SU-DHL-6 (cell line): ENCODE data around the gene ADAT3.
A peak's percentile ranks its signal among the peaks of the same experiment; 100 is the strongest.

Experiments used
- H2AFZ ChIP-seq: fragments of 200-600 bp; sonication (generic); 2 replicates; pipeline ENCODE4 v1.6.1; 2014; ENCODE audit warnings: low read depth, mild to moderate bottlenecking, moderate library complexity, mixed read lengths, antibody characterized with exemption, low read length; ENCODE audit not compliant: severe bottlenecking
- H3F3A ChIP-seq: fragments of 200-600 bp; shearing (Covaris generic); 2 replicates; pipeline ENCODE4 v1.6.0; 2016; ENCODE audit warnings: antibody characterized with exemption, mild to moderate bottlenecking; ENCODE audit not compliant: insufficient read depth
- H3K27ac ChIP-seq: fragments of 200-600 bp; sonication (generic); 2 replicates; pipeline ENCODE4 v1.5.1; 2016; ENCODE audit warnings: low read depth, mild to moderate bottlenecking, low read length, moderate library complexity, mixed read lengths
- H3K27me3 ChIP-seq: fragments of 200-600 bp; sonication (generic), shearing (Covaris generic); 2 replicates; pipeline ENCODE4 v1.6.0; 2014; ENCODE audit warnings: mild to moderate bottlenecking, low read length
- H3K36me3 ChIP-seq: fragments of 200-600 bp; sonication (generic); 2 replicates; pipeline ENCODE4 v1.6.1; 2014; ENCODE audit warnings: mild to moderate bottlenecking, low read length, mixed read lengths
- H3K4me2 ChIP-seq: fragments of 300-600, 200-600 bp; shearing (Covaris generic), sonication (generic); 2 replicates; pipeline ENCODE4 v1.6.0; 2014; ENCODE audit warnings: low read length, low read depth, mild to moderate bottlenecking; ENCODE audit not compliant: poor library complexity, severe bottlenecking
- H3K4me3 ChIP-seq: fragments of 200-600 bp; sonication (generic); 2 replicates; pipeline ENCODE4 v1.5.1; 2014; ENCODE audit warnings: antibody characterized with exemption, low read length, mild to moderate bottlenecking, mixed read lengths; ENCODE audit not compliant: insufficient read depth, poor library complexity, severe bottlenecking
- H3K79me2 ChIP-seq: fragments of 200-600 bp; sonication (generic); 2 replicates; pipeline ENCODE4 v1.6.1; 2014; ENCODE audit warnings: mild to moderate bottlenecking, low read length, moderate library complexity; ENCODE audit not compliant: insufficient read depth
- H3K9ac ChIP-seq: fragments of 200-600 bp; sonication (generic); 2 replicates; pipeline ENCODE4 v1.7.0; 2014; ENCODE audit warnings: mild to moderate bottlenecking, low read length
- H3K9me2 ChIP-seq: fragments of 200-600 bp; sonication (generic); replicated peaks from 2 replicates; pipeline ENCODE4 v1.6.1; 2014; ENCODE audit warnings: low read length; ENCODE audit not compliant: insufficient read depth
- H3K9me3 ChIP-seq: fragments of 200-600 bp; sonication (generic); 2 replicates; pipeline ENCODE4 v1.6.1; 2014; ENCODE audit warnings: low read length, mixed read lengths; ENCODE audit not compliant: insufficient read depth
- H4K20me1 ChIP-seq: fragments of 200-600 bp; sonication (generic); 2 replicates; pipeline ENCODE4 v1.6.1; 2014; ENCODE audit warnings: low read depth, mild to moderate bottlenecking, antibody characterized with exemption, low read length, moderate library complexity, mixed read lengths
- EZH2phosphoT487 ChIP-seq: fragments of 200-600 bp; sonication (generic), shearing (Covaris generic); conservative IDR thresholded peaks from 2 replicates; pipeline ENCODE4 v1.6.1; 2018; ENCODE audit warnings: mild to moderate bottlenecking, antibody characterized with exemption, low read length, moderate library complexity, mixed read lengths
- TF ChIP-seq, protein P1 (sequence below): fragments of 200-600 bp; sonication (generic); IDR thresholded peaks from one replicate; pipeline ENCODE4 v1.5.1; 2017; ENCODE audit warnings: antibody characterized with exemption, mild to moderate bottlenecking, low read length, moderate library complexity; ENCODE audit not compliant: insufficient read depth, poor library complexity, severe bottlenecking

ADAT3 gene

GRCh38 chr19:1905110-1905862, at the start of gene ADAT3, which contains the start of gene SCAMP4:
TSS of gene ADAT3 (plus strand) at chr19:1905399. CDS start at chr19:1912048, 6,649 bp downstream.
TSS of gene SCAMP4 (plus strand) at chr19:1905399. CDS start at chr19:1915020, 9,621 bp downstream.
- TF ChIP-seq, protein P1, sequence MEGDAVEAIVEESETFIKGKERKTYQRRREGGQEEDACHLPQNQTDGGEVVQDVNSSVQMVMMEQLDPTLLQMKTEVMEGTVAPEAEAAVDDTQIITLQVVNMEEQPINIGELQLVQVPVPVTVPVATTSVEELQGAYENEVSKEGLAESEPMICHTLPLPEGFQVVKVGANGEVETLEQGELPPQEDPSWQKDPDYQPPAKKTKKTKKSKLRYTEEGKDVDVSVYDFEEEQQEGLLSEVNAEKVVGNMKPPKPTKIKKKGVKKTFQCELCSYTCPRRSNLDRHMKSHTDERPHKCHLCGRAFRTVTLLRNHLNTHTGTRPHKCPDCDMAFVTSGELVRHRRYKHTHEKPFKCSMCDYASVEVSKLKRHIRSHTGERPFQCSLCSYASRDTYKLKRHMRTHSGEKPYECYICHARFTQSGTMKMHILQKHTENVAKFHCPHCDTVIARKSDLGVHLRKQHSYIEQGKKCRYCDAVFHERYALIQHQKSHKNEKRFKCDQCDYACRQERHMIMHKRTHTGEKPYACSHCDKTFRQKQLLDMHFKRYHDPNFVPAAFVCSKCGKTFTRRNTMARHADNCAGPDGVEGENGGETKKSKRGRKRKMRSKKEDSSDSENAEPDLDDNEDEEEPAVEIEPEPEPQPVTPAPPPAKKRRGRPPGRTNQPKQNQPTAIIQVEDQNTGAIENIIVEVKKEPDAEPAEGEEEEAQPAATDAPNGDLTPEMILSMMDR, result no peak
- TF ChIP-seq EZH2phosphoT487, result no peak
- H3K27ac ChIP-seq, result peak within 1 kb of the TSS; percentile 56
- peaks cover 38% of the 10 kb centered on the region for H3K79me2 ChIP-seq
- no peaks in the 10 kb centered on the region for H4K20me1 ChIP-seq
- no peaks in the 10 kb centered on the region for H3K27me3 ChIP-seq
- H2AFZ ChIP-seq, result peak within 1 kb of the TSS; percentile 52
- H3F3A ChIP-seq, result peaks cover 9% of the 10 kb centered on the region
- H3K9me3 ChIP-seq, result no peaks in the 10 kb centered on the region
- H3K4me3 ChIP-seq, result peak within 1 kb of the TSS; percentile 69
- H3K4me2 ChIP-seq, result peak within 1 kb of the TSS; percentile 92
- H3K9me2 ChIP-seq, result no peaks in the 10 kb centered on the region
- H3K36me3 ChIP-seq, result no peaks in the 10 kb centered on the region
- peak within 1 kb of the TSS; percentile 66 for H3K9ac ChIP-seq

DNA sequence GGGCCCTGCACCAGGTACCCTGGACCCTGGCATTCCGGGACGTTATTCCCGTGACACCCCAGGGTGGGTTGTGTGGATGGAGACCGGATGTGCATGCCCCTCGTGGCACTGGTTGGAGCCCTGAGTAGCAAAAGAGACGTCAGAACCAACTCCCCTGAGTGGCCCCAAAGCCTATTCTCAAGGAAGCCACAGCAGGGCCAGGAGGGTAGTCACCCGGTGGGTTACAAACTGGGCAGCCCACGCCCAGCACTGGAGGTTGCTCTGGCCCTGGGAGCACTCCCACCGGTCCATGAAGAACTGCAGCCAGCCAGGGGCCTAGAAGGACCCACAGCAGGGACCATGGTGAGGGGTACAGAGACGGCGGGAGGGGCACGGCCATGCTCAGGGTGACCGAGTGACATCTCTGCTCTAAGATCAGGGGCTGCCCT, 49.4 kb upstream of the ADAT3 start:
- peak overlapping the region; percentile 61 for H3K27ac ChIP-seq

DNA sequence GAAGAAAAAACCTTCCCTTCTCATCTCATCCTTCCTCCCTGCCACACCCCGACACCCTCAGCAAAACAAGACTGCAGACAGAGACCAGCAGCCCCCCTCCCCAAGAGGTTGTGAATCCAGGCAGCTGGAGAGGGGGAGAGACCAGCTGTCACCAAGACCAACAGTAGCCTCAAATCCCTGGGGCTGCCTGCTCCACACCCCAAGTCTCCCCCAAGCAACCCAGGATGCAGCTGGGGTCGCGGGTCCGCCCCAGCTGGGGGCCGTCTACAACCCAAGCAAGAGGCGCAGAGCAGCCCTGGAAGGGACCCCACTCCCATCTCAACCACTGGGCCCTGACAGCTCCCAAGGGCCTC, 48.9 kb upstream of the ADAT3 start:
- H3K27me3 ChIP-seq, result no peaks in the 10 kb centered on the region
- peak overlapping the region; percentile 55 for H3K4me2 ChIP-seq
- no peak overlapping the region for H2AFZ ChIP-seq
- no peaks in the 10 kb centered on the region for H3K9me3 ChIP-seq
- H3F3A ChIP-seq, result peaks cover 10% of the 10 kb centered on the region; the same call in 1 of the 2 replicates
- peak overlapping the region; percentile 49 for H3K9ac ChIP-seq
- H3K9me2 ChIP-seq, result no peaks in the 10 kb centered on the region
- peak overlapping the region; percentile 39 for H3K4me3 ChIP-seq
- no peaks in the 10 kb centered on the region for H3K36me3 ChIP-seq
- H4K20me1 ChIP-seq, result peaks cover 4% of the 10 kb centered on the region; the same call in 1 of the 2 replicates
- peaks cover 61% of the 10 kb centered on the region for H3K79me2 ChIP-seq
- TF ChIP-seq, protein P1, result no peak
- no peak for TF ChIP-seq EZH2phosphoT487
- H3K27ac ChIP-seq, result peak overlapping the region; percentile 61

More for the DNA sequence above, 49.4 kb upstream of the ADAT3 start:
- H4K20me1 ChIP-seq, result peaks cover 4% of the 10 kb centered on the region; the same call in 1 of the 2 replicates
- no peak for TF ChIP-seq EZH2phosphoT487
- TF ChIP-seq, protein P1, result no peak
- H3K27me3 ChIP-seq, result no peaks in the 10 kb centered on the region
- no peak overlapping the region for H3K4me3 ChIP-seq
- H3K9me2 ChIP-seq, result no peaks in the 10 kb centered on the region
- peak overlapping the region; percentile 55 for H3K4me2 ChIP-seq
- H3K9me3 ChIP-seq, result no peaks in the 10 kb centered on the region
- H3K9ac ChIP-seq, result peak overlapping the region; percentile 49
- H3K36me3 ChIP-seq, result no peaks in the 10 kb centered on the region
- H3F3A ChIP-seq, result peaks cover 10% of the 10 kb centered on the region; the same call in 1 of the 2 replicates
- no peak overlapping the region for H2AFZ ChIP-seq
- H3K79me2 ChIP-seq, result peaks cover 56% of the 10 kb centered on the region
